Body of pancreas (tissue), 4 donors: ENCODE data around the gene FLNC. TPM values are rescaled to one million over a fixed set of nuclear protein-coding genes. Genes with fewer than 3 reads are reported as not detected.

Experiments
- ATAC-seq: fragments of 150-250 bp; one replicate; pipeline ENCODE4 v1.9.1; 2016
- DNase-seq, 4 donors: peaks; one replicate each; pipeline ENCODE4 v3.0.0-alpha.2; 2019
- H3K27ac ChIP-seq, 4 donors: fragments of 200-600 bp; sonication (generic); 1 replicate in 3 of 4; 2 replicates in 1 of 4; pipeline versions ENCODE4 v1.5.1 to v1.6.1; 2016 to 2019; ENCODE audit warnings: mild to moderate bottlenecking in 1 of 4, mixed read lengths in 1 of 4, moderate library complexity in 1 of 4
- H3K27me3 ChIP-seq, 2 donors: fragments of 200-600 bp; sonication (generic); one replicate each; pipeline ENCODE4 v1.6.0; 2016; ENCODE audit warnings: mild to moderate bottlenecking in 1 of 2
- H3K36me3 ChIP-seq, 2 donors: fragments of 200-600 bp; sonication (generic); replicated peaks in 1 of 2; 2 replicates each; pipeline ENCODE4 v1.5.1; 2016; ENCODE audit warnings: low read depth in 2 of 2; ENCODE audit not compliant: insufficient read depth in 1 of 2
- H3K4me1 ChIP-seq: fragments of 200-600 bp; sonication (generic); one replicate; pipeline ENCODE4 v1.6.0; 2016
- H3K4me3 ChIP-seq, 2 donors: fragments of 200-600 bp; sonication (generic); 1 replicate in 1 of 2; 2 replicates in 1 of 2; pipeline ENCODE4 v1.5.1; 2016 to 2019
- H3K9me3 ChIP-seq, 3 donors: fragments of 200-600 bp; sonication (generic); 1 replicate in 2 of 3; 2 replicates in 1 of 3; pipeline ENCODE4 v1.5.1; 2016
- POLR2A ChIP-seq, 3 donors: fragments of 450-650 bp; IDR thresholded peaks; one replicate each; pipeline ENCODE4 v1.6.1; 2016; ENCODE audit warnings: antibody characterized with exemption in 3 of 3, mild to moderate bottlenecking in 2 of 3
- WGBS, 2 donors: methylation state at CpG; one replicate each; pipeline ENCODE4 v1.1.5; 2017; 5-methylcytosine and 5-hydroxymethylcytosine counted together
- intact Hi-C: fragments of 100-400 bp; cut with DNase I; formaldehyde crosslinking; loops from one replicate; pipeline ENCODE4 v1.15.1; 2023
- total RNA-seq, 2 donors: library from RNA; depleted of rRNA; stranded (reverse); fragments of >200 nt; gene quantifications; one replicate each; pipeline ENCODE4 v1.1.0, GENCODE V29; 2016
- TF ChIP-seq, protein P1 (sequence below), 7 experiments: fragments of 450-650 bp in 4 of 7; fragments of 200-600 bp in 3 of 7; sonication (generic) in 3 of 7; IDR thresholded peaks; one replicate each; pipeline ENCODE4 v1.5.1; 2016 to 2019; ENCODE audit warnings: antibody characterized with exemption in 7 of 7

The FLNC gene
- total RNA-seq, 2 donors from 2014 or later: 1.8 to 4.0 TPM

DNA sequence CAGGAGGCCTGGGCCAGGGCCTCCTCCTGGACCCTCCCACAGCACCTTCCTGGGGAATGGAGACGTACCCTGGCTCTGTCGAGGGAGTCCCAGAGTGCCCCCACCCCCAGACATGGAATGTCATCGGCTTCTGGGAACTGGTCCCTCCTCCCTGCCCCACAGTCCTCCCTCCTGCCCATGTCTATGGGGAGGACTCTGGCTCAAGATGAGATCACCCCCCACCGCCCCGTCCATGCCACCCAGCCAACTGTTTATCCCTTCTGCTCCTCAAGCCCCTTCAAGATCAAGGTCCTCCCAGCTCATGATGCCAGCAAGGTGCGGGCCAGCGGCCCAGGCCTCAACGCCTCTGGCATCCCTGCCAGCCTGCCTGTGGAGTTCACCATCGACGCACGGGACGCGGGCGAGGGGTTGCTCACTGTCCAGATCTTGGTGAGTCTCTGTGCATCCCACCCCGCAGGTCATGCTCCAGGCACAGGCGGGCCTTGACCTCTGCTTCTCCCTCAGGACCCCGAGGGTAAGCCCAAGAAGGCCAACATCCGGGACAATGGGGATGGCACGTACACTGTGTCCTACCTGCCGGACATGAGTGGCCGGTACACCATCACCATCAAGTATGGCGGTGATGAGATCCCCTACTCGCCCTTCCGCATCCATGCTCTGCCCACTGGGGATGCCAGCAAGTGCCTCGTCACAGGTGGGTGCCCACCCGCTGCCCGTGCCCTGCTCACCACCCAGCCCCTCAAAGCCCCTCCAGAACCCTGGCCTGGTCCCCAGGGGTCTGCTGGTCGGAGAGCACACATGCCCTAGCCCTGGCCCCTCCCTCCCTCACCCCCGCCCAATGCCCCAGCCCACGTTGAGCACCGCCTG lies 18.3 kb downstream of the FLNC start:
- Histone ChIP-seq H3K36me3 (no peaks in the 10 kb centered on the region), H3K4me1 (no peaks in the 10 kb centered on the region), H3K9me3 (no peaks in the 10 kb centered on the region), H3K4me3 (no peak overlapping the region), H3K27me3 (no peaks in the 10 kb centered on the region), H3K27ac (no peak overlapping the region)
- 90 to 94% methylated on average over 14 to 31 of the region's 31 CpGs for WGBS, 2 donors
- TF ChIP-seq POLR2A (IDR thresholded peaks at IDR 0.05): no peak
- TF ChIP-seq, protein P1, sequence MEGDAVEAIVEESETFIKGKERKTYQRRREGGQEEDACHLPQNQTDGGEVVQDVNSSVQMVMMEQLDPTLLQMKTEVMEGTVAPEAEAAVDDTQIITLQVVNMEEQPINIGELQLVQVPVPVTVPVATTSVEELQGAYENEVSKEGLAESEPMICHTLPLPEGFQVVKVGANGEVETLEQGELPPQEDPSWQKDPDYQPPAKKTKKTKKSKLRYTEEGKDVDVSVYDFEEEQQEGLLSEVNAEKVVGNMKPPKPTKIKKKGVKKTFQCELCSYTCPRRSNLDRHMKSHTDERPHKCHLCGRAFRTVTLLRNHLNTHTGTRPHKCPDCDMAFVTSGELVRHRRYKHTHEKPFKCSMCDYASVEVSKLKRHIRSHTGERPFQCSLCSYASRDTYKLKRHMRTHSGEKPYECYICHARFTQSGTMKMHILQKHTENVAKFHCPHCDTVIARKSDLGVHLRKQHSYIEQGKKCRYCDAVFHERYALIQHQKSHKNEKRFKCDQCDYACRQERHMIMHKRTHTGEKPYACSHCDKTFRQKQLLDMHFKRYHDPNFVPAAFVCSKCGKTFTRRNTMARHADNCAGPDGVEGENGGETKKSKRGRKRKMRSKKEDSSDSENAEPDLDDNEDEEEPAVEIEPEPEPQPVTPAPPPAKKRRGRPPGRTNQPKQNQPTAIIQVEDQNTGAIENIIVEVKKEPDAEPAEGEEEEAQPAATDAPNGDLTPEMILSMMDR (IDR thresholded peaks at IDR 0.05): no peak
- ATAC-seq (no peak), DNase-seq (no peak)
- intact Hi-C loops: no loop called here

DNA sequence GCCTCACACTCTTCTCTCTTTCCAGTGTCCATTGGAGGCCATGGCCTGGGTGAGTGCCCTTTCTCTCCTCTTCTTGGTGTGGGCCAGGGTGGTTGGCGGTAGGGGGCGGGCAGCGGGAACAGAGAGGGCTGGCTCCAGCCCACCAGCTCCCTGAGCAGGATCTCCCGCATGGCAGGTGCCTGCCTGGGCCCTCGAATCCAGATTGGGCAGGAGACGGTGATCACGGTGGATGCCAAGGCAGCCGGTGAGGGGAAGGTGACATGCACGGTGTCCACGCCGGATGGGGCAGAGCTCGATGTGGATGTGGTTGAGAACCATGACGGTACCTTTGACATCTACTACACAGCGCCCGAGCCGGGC lies 18.9 kb downstream of the FLNC start:
- intact Hi-C loops: no loop called here
- Histone ChIP-seq H3K27me3 (no peaks in the 10 kb centered on the region), H3K4me1 (no peaks in the 10 kb centered on the region), H3K27ac (no peak overlapping the region), H3K36me3 (no peaks in the 10 kb centered on the region), H3K9me3 (no peaks in the 10 kb centered on the region), H3K4me3 (no peak overlapping the region)
- DNase-seq: no peak
- TF ChIP-seq, protein P1 (IDR thresholded peaks at IDR 0.05): no peak
- TF ChIP-seq POLR2A (IDR thresholded peaks at IDR 0.05): no peak
- no peak for ATAC-seq
- 90 to 93% methylated on average over 10 to 15 of the region's 16 CpGs for WGBS, 2 donors

DNA sequence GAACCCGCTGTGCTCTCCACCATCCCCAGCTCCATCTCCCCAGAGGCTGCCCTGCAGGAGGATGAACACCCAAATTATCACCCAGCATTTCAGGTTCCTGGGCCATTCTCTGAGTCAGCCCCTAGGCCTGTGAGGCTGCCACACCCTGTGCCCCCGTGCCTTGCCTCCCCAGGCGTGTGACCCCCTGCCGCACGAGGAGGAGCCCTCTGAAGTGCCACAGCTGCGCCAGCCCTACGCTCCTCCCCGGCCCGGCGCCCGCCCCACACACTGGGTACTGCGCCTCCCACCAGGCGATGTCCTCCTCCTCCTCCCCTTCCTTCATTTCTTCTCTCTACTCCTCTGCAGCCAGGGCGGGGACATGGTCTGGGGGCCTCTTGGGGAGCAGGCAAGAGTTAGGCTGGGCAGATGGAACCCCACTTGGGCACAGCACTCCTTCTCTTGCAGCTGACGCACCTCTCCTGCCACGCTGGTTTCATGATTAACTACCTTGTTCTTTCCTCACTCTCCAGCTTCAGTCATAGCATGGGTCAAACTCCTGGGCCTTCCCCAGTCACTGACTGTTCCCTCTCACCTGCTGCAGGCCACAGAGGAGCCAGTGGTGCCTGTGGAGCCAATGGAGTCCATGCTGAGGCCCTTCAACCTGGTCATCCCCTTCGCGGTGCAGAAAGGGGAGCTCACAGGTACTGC lies 19.7 kb downstream of the FLNC start:
- H3K9me3 ChIP-seq: no peaks in the 10 kb centered on the region
- H3K27ac ChIP-seq: no peak overlapping the region
- no peak for TF ChIP-seq POLR2A (IDR thresholded peaks at IDR 0.05)
- TF ChIP-seq, protein P1 (IDR thresholded peaks at IDR 0.05): no peak
- DNase-seq (no peak), ATAC-seq (no peak)
- H3K36me3 ChIP-seq: no peaks in the 10 kb centered on the region
- H3K4me1 ChIP-seq: no peaks in the 10 kb centered on the region
- 79 to 84% methylated on average over 17 to 18 of the region's 18 CpGs for WGBS, 2 donors
- no peak overlapping the region for H3K4me3 ChIP-seq
- H3K27me3 ChIP-seq: no peaks in the 10 kb centered on the region
- intact Hi-C loops: no loop called here

DNA sequence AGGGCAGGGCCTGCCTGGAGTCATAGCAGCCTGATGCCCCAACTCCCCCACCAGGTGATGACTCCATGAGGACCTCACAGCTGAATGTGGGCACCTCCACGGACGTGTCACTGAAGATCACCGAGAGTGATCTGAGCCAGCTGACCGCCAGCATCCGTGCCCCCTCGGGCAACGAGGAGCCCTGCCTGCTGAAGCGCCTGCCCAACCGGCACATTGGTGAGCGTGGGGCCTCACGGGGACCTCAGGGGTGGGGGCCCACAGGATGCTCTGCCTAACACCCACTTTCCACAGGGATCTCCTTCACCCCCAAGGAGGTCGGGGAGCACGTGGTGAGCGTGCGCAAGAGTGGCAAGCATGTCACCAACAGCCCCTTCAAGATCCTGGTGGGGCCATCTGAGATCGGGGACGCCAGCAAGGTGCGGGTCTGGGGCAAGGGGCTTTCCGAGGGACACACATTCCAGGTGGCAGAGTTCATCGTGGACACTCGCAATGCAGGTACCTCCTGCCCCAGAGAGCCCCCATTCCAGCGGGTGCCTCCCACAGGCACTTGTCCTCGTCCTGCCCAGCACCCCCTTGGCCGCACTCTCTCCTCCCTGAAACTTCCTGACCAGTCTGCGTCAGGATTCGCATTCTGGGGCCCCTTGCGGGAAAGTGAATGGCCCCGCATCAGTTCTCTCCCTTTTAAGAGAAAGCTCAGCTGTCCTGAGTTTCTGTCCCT lies 22.5 kb downstream of the FLNC start:
- 70 to 73% methylated on average over 17 to 28 of the region's 28 CpGs for WGBS, 2 donors
- intact Hi-C loops: no loop called here
- no peak for TF ChIP-seq POLR2A (IDR thresholded peaks at IDR 0.05)
- TF ChIP-seq, protein P1 (IDR thresholded peaks at IDR 0.05): no peak
- Histone ChIP-seq H3K4me3 (no peak overlapping the region), H3K9me3 (no peaks in the 10 kb centered on the region), H3K27me3 (no peaks in the 10 kb centered on the region), H3K27ac (no peak overlapping the region), H3K4me1 (no peaks in the 10 kb centered on the region), H3K36me3 (no peaks in the 10 kb centered on the region)
- ATAC-seq (no peak), DNase-seq (no peak)
